GM19328 (cell line): Measurements from ENCODE around the gene GTF3A.
A peak's percentile ranks its signal among the peaks of the same experiment; 100 is the strongest.

Experiments
- ATAC-seq: cut with Tn5 transposase; IDR thresholded peaks from one replicate; pipeline ENCODE4 v1.9.1; 2021; ENCODE audit warnings: mild to moderate bottlenecking, moderate library complexity; ENCODE audit not compliant: unreplicated experiment

The GTF3A gene

DNA sequence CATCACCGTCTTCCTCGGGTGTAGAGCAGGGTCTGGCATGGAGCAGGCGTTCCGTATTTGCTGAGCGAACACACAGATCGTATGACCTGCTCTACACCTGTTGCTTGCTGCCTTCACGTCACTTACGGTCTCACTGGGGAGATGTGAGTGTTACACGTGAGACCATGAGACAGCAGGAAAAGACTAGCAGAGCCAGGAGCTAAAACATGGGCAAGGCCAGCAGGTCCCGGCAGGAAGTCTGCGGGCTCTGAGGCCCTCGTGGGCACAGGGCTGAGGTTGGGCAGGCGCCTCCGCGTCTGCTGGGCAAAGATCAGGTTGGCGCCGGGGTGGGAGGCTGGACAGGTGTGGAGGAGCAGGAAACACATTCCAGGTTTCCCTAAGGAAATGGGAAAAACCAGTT lies 19.7 kb upstream of the GTF3A start:
- ATAC-seq, result no peak

DNA sequence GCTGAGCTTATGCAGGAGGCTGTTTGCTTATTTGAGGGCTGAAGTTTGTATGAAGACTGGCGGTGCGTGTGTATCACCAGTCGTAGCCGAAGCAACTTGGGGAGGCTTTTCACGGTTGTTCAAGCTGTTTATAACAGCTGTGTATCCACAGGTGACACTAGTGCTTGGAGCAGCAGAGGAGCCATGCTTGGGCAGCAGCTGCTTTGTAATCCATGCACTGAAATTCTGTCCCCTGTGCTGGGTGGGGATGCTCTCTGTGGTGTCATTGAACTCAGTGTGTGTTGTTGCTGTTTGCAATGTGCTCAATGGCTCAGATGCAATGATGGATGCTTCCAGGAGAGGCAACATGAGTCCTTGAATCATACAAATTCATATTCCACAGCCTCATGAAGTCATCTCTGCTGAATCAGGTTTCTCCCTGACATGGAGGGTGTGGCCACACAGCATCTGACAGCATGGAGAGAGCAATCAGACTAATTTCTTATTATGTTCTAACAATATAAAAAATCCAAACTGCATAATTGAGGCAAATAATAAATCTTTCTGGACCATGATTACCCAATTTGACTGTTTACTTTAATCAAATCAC lies 18.8 kb upstream of the GTF3A start:
- ATAC-seq, result no peak

DNA sequence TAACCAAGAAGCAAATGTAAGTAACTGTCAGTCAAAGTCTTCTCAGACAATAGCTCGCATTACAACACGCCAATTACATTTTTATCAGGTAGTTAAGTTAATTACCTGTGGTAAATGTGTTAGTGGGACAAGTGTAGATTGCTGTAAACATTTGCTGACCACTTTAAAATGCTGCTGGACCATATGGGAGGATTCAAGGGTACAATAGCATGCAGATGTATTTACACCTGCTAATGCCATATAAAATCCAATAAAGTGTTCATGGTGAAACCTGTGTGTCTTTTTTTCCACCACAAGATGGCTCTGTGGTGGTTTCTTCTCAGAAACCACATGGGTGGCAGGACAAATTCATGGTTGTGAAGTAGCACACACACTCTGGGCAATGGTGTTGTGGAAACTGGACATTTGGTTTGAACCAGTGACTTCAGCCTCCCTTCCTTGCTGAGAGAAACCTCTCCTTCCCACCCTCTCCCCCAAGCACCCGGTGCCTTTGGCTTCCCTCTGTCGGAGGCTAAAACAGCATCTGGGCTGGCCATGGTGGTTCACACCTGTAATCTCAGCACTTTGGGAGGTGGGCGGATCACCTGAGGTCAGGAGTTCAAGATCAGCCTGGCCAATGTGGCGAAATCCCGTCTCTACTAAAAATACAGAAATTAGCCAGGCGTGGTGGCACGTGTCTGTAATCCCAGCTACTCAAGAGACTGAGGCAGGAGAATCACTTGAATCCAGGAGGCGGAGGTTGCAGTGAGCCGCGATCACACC lies 18.1 kb upstream of the GTF3A start:
- no peak for ATAC-seq

DNA sequence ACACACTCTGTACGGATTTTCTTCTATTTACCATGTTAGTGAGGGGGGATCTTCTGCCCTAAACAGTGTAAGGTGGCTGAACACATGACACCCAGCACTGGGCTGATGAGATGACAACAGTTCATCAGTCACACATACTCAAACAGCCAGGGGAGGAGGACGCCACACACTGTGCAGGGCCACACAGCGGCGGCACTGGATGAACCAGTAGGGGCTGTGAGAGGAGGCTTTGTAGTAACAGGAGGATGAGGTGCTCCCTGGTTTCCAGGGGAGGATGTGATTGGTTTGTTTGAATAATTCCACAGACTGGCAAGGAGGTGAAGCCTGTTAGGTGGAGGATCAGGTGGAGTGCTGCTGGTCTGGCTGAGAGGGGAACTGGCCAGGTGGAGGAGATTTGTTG lies 16.3 kb upstream of the GTF3A start:
- ATAC-seq, result no peak

DNA sequence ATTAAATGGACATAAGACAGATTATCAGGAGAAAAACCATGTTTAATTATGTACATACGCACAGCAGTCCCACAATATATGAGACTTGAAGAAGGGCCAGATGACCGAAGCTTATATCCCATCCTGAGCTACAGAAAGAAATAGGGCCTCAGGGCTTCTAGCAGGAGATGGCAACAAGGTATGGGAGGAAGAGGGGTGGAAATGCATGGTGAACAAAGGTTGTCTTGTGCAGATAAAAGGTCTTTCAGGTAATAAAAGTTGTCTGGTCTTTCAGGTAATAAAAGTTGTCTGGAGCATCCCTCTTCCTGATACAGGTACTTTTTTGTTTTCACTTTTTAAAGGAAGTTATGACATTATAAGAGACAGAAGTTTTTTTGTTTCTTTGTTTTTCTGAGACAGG lies 15.4 kb upstream of the GTF3A start:
- no peak for ATAC-seq

DNA sequence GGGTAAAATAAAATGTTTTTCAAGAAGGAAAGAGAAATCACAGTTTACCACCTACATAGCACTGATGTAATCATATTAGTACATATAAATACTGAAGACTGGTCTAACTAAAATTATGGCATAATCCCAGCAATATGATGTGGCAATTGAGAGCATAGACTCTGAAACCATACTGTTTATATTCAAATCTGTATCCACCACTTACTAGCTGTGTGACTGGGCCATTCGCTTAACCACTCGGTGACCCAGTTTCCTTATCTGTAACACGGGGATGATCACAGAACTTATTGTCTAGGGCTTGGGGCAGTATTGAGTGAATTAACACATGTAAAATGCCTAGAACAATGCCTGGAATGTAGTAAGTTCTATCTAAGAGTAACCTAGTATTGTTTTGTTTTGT lies 13.1 kb upstream of the GTF3A start:
- no peak for ATAC-seq

DNA sequence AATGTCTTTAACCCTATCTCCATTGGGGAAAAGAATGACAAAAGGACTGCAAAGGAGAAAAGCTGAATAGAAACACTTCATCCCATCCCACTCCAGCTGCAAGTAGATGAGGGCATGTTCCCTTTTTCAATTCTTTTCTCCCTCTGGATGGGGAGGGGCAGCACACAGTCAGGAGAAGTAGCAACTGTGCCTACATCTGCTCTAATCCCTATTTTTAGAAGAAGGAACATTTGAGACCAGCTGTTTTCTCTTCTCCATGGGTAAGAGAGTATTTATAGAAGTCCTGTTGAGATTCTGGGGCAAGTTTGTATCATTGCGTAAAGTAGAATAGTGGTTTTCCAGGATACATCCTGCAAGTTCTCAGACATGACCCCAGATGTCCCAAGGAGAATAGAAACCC lies 9.3 kb upstream of the GTF3A start:
- ATAC-seq, result no peak

DNA sequence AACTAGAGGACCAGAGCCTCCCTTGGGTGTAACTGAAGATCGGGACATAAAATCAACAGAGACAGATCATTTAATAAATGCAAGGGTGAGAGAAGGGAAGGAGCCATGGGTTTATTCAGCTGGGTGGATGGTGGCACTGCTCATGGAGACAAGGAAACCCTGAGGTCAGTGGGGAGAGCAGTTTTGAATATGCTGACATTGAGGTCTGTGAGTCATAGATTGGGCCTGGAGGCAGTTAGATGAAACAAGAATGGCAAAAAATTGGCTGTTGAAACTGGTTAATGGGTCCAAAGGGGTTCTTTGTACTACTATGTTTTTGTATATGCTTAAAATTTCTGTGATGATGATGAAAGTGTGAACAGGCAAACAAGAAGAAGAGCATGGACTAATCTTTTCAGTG lies 5.1 kb upstream of the GTF3A start:
- no peak for ATAC-seq

DNA sequence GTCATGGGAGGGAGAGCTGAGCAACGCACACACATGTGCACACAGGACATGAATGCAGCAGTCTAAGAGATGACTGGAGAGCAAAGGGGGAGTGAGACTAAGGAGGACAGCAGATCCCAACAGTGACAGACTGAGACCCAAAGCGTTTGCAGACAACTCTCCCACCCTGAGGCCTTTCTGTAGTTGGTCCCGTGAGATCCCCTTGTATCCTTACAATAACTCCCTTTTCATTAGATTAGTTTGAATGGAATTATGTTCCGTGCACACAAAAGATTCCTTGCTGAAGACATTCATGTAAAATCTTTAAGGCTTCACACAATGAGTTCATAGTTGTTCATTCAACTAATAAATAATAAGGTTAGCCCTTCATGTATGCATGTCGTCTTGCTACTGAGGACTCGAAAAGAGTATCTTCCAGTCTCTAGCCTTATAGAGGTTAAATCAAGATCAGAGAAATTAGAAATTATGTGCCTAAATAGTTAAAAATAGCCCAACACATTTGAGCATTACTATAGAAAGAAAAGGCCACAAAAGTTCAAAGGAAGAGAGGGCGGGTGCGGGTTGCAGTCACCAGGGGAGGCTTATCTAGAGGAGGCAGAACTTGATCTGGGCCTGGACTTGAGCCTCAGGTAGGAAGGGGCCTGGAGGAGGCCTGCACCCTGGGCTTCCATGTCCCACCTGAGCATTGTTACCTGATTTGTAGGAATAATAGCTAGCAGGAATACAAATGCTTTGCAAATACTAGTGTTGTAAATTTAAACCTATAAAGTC lies 3.1 kb upstream of the GTF3A start:
- no peak for ATAC-seq

DNA sequence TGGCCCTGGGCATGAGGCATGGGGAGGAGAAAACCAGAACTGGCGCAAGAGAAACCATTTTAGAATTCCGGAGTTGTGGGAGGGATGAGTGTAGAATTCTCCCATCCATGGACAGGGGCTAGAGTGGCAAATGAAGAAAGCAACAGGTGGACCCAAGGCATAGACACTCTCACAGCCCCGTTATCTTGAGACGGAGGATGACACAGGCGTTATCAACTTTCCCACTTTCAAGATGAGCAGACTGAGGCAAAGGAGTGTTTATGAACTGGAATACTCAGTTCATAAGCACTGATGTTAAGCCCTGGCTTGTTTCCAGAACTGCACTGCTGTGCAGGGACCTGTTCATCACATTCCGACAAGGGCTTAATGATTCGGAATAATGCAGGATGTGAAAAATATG lies 1.1 kb upstream of the GTF3A start:
- no peak for ATAC-seq

DNA sequence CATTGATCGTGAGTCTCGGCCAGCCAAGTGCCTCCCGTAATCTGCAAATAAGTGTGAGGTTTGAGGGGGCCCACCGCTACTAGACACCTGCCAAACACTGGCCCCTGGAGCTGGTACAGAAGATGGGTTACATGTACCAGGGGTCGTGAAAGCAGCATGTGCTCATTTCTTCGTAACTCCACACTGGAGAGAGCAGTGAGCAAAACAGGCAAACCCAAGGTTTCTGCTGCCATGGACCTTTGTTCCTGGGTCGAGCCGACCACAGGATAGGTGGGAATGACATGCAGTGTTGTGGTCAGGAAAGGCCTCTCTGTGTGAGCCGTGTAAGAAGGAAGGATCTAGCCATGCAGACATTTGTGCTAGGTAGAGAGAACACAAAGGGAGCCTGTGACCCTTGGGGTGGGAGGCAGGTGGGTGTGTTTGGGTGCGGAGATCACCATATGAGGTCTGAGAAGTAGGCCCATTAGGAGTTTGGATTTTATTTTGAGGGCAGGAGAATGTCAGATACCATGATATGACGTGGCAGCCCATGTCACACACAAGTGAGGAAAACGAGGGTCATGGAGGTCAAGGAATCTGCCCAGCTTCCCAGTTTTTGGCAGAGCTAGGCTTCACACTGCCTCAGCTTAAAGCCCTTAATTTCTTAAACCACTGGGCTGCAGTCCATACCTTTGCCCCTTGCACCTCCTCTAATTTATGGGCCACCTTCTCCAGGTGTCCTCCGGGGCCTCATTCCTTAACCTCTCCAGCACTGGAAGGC lies 919 bp downstream of the GTF3A start:
- no peak for ATAC-seq

DNA sequence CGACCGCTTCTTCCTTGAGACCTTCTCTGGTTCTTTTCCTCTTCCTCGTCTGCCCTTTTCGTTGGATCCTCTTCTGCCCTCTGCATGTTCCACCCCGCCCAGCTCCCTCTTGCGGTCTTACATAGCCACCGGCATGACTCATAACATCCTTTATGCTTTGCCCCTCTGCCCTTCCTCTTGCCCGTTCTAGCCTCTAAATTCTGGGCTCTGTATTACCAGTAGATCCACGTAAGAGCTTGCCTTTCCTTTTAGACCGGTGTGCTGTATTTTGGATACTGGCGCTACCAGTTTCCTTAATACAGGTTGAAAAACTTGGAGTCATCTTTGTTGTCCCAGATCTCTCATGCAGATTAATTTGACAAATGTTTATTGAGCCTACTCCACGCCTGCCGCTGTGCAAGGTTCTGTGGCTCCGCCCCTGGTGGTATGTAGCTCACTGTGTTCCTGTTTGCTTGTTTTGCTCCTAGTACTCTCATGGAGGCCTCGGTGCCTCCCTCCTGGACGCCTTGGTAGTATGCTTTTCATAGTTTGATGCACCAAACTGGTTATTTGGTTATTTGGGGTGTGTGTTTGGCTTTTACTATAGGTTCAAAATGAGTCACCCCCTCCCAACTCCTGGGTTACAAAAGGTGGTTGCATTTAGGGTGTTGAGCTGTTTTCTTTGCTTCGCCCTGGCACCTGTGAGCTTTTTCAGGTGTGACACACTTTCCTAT lies 1.7 kb downstream of the GTF3A start:
- peak; percentile 48 for ATAC-seq

DNA sequence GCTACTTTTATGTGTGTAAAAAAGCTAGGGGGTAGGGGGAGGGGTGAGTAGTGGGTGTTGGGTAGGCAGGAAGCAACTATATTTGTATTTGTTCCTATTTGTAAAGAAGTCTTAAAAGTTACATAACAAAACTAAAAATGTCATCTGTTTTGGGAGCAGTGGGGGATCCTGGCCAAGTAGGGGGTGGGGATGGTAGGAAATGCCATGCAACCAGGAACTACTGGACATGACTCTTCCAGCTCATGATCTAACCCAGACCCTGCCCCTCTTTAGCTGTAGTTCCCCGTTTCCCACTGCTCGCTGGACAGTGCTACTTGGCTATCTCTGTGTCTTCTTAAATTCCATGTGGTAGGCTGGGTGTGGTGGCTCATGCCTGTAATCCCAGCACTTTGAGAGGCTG lies 3.2 kb downstream of the GTF3A start:
- ATAC-seq, result no peak

DNA sequence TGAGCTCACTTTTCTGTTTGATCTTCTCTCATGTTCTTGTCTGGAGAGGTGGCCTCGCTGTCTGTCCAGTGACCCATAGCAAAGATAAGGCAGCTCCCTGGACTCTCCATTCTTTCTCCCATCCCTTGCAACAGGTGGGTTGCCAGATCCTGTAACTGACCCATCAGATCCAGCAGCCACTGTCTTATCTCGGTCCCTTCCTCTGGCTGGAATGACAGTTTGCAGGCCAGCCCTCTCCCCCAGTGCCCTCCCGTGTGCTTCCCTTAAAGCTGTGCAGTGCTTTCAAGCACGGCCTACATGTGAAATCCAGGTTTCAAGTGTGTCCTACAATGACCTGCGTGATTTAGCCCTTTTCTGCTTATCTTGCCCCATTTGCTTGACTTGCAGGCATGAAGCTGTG lies 3.7 kb downstream of the GTF3A start:
- ATAC-seq, result no peak

DNA sequence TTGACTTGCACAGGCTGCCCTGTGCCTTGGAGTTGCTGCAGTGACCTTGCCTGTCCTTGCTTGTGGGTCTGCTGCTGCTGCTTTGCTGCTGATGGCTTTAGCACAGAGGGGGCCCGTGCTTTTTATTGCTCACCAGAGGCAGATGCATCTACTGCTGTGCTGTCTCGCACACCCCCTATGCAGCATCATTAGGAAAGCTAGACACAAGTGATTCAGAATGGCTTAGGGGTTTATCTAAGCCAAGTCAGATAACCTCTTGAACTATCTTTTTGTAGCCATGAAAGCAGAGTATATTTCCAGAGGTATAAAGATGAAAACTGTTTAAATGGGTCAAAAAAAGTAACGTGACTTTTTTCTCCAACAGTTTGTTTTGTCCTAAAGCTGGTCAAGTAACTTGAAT lies 7.8 kb downstream of the GTF3A start:
- no peak for ATAC-seq

DNA sequence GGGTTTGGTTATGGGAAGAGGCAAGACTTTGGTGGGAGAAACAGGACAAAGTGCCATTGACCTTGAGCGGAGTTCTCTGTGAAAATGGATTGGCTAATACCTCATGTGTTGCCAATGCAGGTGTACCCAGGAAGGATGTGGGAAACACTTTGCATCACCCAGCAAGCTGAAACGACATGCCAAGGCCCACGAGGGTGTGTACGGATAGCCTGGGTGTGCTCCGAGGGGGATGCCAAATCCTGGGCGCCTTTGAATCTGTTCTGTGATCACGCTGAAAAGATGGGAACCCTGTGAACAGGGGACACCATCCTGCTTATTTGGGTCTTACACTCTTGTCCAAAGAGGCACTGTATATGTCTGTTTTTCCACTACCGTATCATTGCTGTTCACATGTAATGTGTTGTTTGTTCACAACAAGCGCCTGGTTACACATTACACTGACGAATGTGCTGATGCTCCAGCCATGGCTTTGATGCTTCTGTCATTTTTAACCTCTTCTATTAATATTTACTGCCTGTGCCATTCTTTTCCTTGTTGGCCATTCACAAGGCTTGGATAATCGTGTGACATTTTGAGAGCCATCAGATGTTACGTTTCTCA lies 8.3 kb downstream of the GTF3A start:
- ATAC-seq, result no peak

DNA sequence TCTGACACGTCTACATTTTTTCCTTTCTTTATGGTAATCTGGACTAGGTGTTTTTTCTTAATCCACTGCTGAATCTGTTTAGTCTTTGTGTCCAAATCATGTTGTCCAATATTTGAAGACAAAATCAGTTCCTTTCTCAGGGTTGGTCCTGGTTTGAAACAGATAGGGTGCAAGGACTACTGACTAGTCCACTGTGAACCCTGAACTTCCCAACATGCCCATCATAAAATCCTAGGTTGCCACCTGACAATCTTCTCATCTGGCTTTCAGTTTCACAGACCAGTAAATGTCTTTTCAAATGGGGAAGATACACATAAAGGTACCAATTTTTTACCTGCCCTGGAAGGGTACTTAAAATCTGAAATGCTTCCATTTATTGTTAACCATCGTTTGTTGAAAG lies 12.7 kb downstream of the GTF3A start:
- ATAC-seq, result no peak

DNA sequence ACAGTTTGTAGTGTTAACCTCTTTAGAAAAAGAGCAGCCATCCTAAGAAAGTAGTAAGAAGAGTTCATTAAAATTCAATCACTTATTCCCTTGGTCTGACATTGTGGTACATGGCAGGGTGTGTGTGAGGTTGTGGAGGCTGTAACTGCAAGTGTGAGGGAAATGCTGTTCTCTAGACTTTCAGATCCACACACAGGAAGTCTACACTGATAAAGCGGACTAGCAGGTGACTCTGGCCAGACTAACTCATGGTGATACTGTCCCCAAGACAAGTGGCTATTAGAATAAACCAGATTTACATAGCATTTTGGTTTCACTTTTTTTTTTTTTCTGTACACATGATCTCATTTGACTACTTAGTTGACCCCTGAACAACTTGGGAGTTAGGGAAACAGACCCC lies 16.0 kb downstream of the GTF3A start:
- no peak for ATAC-seq

DNA sequence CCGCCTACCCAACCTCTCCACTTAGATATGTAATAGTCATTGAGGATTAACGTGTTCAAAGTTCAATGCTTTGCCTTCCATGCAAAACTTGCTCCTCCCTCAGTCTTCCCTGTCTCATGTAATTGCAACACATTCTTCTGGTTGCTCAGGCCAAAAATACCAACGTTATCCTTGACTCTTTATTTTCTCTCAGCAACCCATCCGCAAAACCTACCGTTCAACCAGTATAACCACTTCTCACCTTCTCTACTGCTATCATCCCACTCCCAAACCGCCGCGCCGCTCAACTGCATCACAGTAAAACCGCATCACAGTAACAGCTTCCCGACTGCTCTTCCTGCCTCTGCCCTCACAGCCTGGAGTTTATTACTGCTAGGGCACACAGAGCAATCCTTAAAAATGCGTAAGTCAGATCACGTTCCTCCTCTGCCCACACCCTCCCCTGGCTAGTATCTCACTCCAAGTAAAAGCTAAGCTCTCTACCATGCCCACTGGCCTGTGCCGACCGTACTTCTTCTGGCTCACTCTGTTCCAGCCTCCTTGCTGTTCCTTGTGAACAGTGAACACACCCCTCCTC lies 17.7 kb downstream of the GTF3A start:
- no peak for ATAC-seq

DNA sequence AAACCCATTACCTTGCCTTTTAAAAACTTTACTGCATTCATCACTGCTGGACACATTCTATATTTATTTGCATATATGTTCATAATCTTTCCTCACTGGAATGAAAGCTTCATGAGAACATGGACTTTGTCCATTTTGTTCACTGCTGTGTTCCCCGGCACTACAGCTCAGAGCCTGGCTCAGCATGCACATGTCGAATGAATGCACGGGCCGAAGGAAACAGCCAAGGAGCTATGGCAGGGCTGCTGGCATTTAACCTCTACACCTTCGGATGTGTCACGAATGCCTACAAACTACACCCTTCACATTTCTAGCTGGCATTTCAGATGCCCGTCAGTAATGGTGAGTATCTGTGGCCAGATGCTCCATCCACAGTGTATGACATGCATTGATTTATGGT lies 18.4 kb downstream of the GTF3A start:
- ATAC-seq, result no peak
